ENCODE data around the gene METAP2. TPM values are rescaled to one million over a fixed set of nuclear protein-coding genes. Genes with fewer than 3 reads are reported as not detected.
A peak's percentile ranks its signal among the peaks of the same experiment; 100 is the strongest.
"Not testable (repeated sequence)": the region's sequence is repeated elsewhere in the genome, so short reads cannot be mapped to it uniquely, and the experiment has no call there.

The METAP2 gene
- total and polyA plus RNA-seq, 2 of the 8 experiments (the other 6 are each of a cell fraction or from before 2014, with no cell fraction given): 41.3 to 114 TPM

- H3K4ac ChIP-seq (replicated peaks; ENCODE audit: insufficient read length, low read depth, low read length); H3K14ac ChIP-seq (ENCODE audit: insufficient read length); H3K9me3 ChIP-seq (ENCODE audit: insufficient read depth in 2 of 2, low read depth in 1 of 2, low read length in 1 of 2); H2AK5ac ChIP-seq (ENCODE audit: low read depth, low read length); H3K4me2 ChIP-seq (ENCODE audit: insufficient read depth in 1 of 2, low read depth in 2 of 2, low read length in 2 of 2); FAIRE-seq; H2BK15ac ChIP-seq (ENCODE audit: low read length); H3K4me3 ChIP-seq (ENCODE audit: extremely low read depth in 1 of 4, insufficient read depth in 2 of 4, low read depth in 3 of 4, low read length in 4 of 4); H3K79me2 ChIP-seq (ENCODE audit: control insufficient read depth in 1 of 2, insufficient read depth in 2 of 2, low read length in 2 of 2); H2BK5ac ChIP-seq (ENCODE audit: low read depth, low read length); H4K8ac ChIP-seq (ENCODE audit: extremely low read depth, insufficient read depth, low read length); H2BK20ac ChIP-seq (ENCODE audit: low read length); H3K56ac ChIP-seq (replicated peaks; ENCODE audit: insufficient read length, low read depth, low read length); H3K36me3 ChIP-seq (ENCODE audit: control insufficient read depth in 2 of 4, insufficient read depth in 4 of 4, low read length in 3 of 4); H4K91ac ChIP-seq (replicated peaks; ENCODE audit: insufficient read length, low read length); H3K27ac ChIP-seq (ENCODE audit: low read depth, low read length); H3K9ac ChIP-seq (replicated peaks in 1 of 4; ENCODE audit: extremely low read depth in 1 of 4, low read depth in 3 of 4, low read length in 3 of 4); DNase-seq (ENCODE audit: low read depth in 1 of 2, low spot score in 2 of 2); H3K18ac ChIP-seq (ENCODE audit: extremely low read depth, low read length); H4K20me1 ChIP-seq (replicated peaks in 1 of 2; ENCODE audit: control insufficient read depth in 1 of 2, insufficient read depth in 2 of 2, low read length in 2 of 2); H4K5ac ChIP-seq (ENCODE audit: insufficient read length, low read depth, low read length); H3K27me3 ChIP-seq (replicated peaks in 1 of 4; ENCODE audit: control insufficient read depth in 3 of 4, extremely low read depth in 1 of 4, insufficient read depth in 3 of 4, low read length in 3 of 4); H2BK12ac ChIP-seq (ENCODE audit: low read depth, low read length); H3K23me2 ChIP-seq (ENCODE audit: low read depth, low read length); H3K79me1 ChIP-seq (ENCODE audit: low read depth, low read length); H3K23ac ChIP-seq (ENCODE audit: insufficient read length); H2BK120ac ChIP-seq (replicated peaks; ENCODE audit: low read depth, low read length): not testable (repeated sequence)
- WGBS, 2 experiments (ENCODE audit: extremely low coverage in 1 of 2, insufficient coverage in 1 of 2, insufficient read length in 1 of 2, insufficient replicate concordance in 2 of 2, low coverage in 1 of 2, low lambda C conversion rate in 2 of 2, missing lambda C conversion rate in 1 of 2): 93% methylated on average over 4 of the region's 4 CpGs; no CpG with 5 or more reads in 1 of the 2 experiments
- CTCF ChIA-PET (ENCODE audit: partially characterized antibody): interaction anchor here (1.0 kb wide), 1 partner anchor 33 kb away, joined by 4 read pairs; no protein-coding TSS in a partner anchor
- Histone ChIP-seq H3K4me1 (replicated peaks in 1 of 4; ENCODE audit: control insufficient read depth in 3 of 4, insufficient read depth in 4 of 4, low read length in 3 of 4) (peaks cover 0 to 15% (median 5%) of the 10 kb centered on the region in 4 experiments; a peak in 5 of 7 replicates), H2AFZ (ENCODE audit: low read length) (0 out of 2 replicates have a peak overlapping the region, but pooled peaks have one; percentile 16)
- TF ChIP-seq SP1 (IDR thresholded peaks at IDR 0.05; ENCODE audit: low read depth, low read length) (peak; percentile 19; the same call in 1 of the 2 replicates), MAFK (IDR thresholded peaks at IDR 0.05; ENCODE audit: low read depth, low read length) (peak; percentile 26; the same call in 1 of the 2 replicates)
- POLR2A ChIA-PET (ENCODE audit: partially characterized antibody): interaction anchor here (1.1 to 1.8 kb wide), 2 partner anchors 85 to 133 kb away, joined by 3 read pairs; no protein-coding TSS in a partner anchor
Measured at GRCh38 chr12:95445099-95445498, 28.9 kb upstream of the METAP2 start.

Data from H1 (cell line).